H54 (cell line): ENCODE data around the gene PTPRK.

ENCODE experiments used
- DNase-seq: peaks from one replicate; pipeline ENCODE4 v3.0.0; 2011; ENCODE audit warnings: low spot score, mixed read lengths; ENCODE audit not compliant: insufficient read length
- FAIRE-seq: peaks from 3 replicates; lab custom pipeline; 2011; peaks lifted over from hg19 to GRCh38; lab: Jason Lieb, UNC
- POLR2A ChIP-seq: IDR thresholded peaks from 2 replicates; pipeline ENCODE4 v1.6.1; 2011; ENCODE audit warnings: low read depth, mild to moderate bottlenecking, low read length

The PTPRK gene

DNA sequence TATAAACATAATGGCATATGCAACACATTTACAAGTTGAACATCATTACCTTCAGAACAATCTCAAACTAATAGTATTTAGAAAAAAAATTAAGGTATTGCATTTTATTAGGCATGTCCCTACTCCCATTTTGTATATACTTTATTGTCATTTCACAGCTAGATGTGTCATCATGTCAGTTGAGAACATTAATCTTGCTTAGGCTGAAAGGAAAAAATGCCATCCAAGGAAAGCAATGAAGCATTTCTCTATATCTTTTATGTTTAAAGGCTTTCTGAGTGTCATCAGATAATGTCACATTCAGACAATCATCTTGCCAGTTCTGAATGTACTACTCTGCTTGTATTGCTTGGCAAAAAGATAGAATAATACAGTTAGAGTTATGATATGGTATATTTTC is 390.7 kb downstream of the PTPRK start:
- FAIRE-seq (no peak), DNase-seq (no peak)
- TF ChIP-seq POLR2A, result no peak

- TF ChIP-seq POLR2A, result no peak
- DNase-seq (no peak), FAIRE-seq (no peak)
Observed at GRCh38 chr6:128127650-128128049, 392.7 kb downstream of the PTPRK start.

- FAIRE-seq (no peak), DNase-seq (no peak)
- TF ChIP-seq POLR2A, result no peak
Observed at GRCh38 chr6:128124713-128125112, 395.7 kb downstream of the PTPRK start.

- no peak for TF ChIP-seq POLR2A
- no peak for FAIRE-seq
- DNase-seq, result no peak
Observed at GRCh38 chr6:128121610-128122009, 398.8 kb downstream of the PTPRK start.

GRCh38 chr6:128121190-128121589 is 399.2 kb downstream of the PTPRK start:
- TF ChIP-seq POLR2A, result no peak

GRCh38 chr6:128118401-128118800 is 402.0 kb downstream of the PTPRK start:
- FAIRE-seq (no peak), DNase-seq (no peak)
- TF ChIP-seq POLR2A, result no peak

More at GRCh38 chr6:128121190-128121589, 399.2 kb downstream of the PTPRK start:
- FAIRE-seq (no peak), DNase-seq (no peak)

GRCh38 chr6:128117916-128118315 is 402.5 kb downstream of the PTPRK start:
- FAIRE-seq, result no peak
- no peak for DNase-seq
- no peak for TF ChIP-seq POLR2A

GRCh38 chr6:128114164-128114563 is 406.2 kb downstream of the PTPRK start:
- no peak for TF ChIP-seq POLR2A
- no peak for DNase-seq
- no peak for FAIRE-seq

DNA sequence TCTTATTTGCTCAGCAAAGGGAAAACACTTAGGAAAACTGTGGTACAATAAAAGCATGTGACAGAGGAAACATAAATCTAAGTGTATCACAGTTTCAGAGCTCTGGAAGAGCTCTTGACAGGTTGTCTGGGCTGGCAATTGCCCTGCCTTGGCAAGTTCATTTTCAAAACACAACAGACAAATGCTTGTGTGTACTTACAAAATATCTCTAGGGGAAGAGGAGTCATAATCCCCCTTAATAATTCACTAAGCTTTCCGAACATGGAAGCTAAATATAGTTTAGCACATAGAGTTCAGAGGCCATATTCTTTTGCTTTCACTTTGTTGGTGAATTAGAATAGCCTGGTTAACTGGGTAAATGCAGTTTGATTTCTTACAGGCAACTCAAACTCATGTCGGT is 407.9 kb downstream of the PTPRK start:
- no peak for FAIRE-seq
- DNase-seq, result no peak
- TF ChIP-seq POLR2A, result no peak

DNA sequence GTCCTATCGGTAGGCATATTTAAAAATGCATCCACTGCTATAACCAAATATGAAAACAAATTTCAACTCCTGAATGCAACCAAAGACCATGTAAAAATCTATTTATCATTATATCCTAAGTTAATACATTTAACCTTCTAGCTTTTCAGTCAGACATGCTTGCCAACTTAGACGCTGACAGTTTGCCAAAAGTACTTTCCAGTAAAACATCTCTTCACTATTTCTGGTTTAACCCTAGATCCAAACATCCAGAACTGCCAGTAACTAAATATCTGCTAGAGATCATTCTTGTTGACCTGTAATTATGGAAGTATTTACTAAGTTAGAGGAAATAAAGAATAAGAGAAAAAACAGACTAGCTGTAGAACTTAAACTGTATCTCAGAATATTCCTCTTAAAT is 409.3 kb downstream of the PTPRK start:
- FAIRE-seq, result no peak
- no peak for DNase-seq
- no peak for TF ChIP-seq POLR2A

GRCh38 chr6:128107682-128108081 is 412.7 kb downstream of the PTPRK start:
- DNase-seq (no peak), FAIRE-seq (no peak)
- TF ChIP-seq POLR2A, result no peak

- no peak for FAIRE-seq
- DNase-seq, result no peak
- TF ChIP-seq POLR2A, result no peak
Observed at GRCh38 chr6:128099571-128100197, 420.7 kb downstream of the PTPRK start.

GRCh38 chr6:128098000-128098581 is 422.3 kb downstream of the PTPRK start:
- no peak for FAIRE-seq
- no peak for TF ChIP-seq POLR2A

GRCh38 chr6:128097009-128097408 is 423.4 kb downstream of the PTPRK start:
- DNase-seq (no peak), FAIRE-seq (no peak)
- TF ChIP-seq POLR2A, result no peak

More at GRCh38 chr6:128098000-128098581, 422.3 kb downstream of the PTPRK start:
- DNase-seq, result no peak

- DNase-seq (no peak), FAIRE-seq (no peak)
Observed at GRCh38 chr6:128095362-128095761, 425.0 kb downstream of the PTPRK start.

More at GRCh38 chr6:128095362-128095761, 425.0 kb downstream of the PTPRK start:
- TF ChIP-seq POLR2A, result no peak
